SW 1271 (cell line): ENCODE results near the gene TTC28.
"Not testable (repeated sequence)": the region's sequence is repeated elsewhere in the genome, so short reads cannot be mapped to it uniquely, and the experiment has no call there.

Source experiments
- DNase-seq, 2 experiments: peaks; one replicate each; lab custom pipeline; 2025; lab: John Stamatoyannopoulos, UW

The TTC28 gene

GRCh38 chr22:28678170-28678569, 1.5 kb downstream of the TTC28 start:
- not testable (repeated sequence) for DNase-seq

- peak in 1 of 2 experiments; percentile 36 for DNase-seq
These were observed 5.5 kb downstream of the TTC28 start for GRCh38 chr22:28674121-28674563.

- DNase-seq: no peak
These were observed 8.9 kb downstream of the TTC28 start for GRCh38 chr22:28670756-28671155.

- no peak for DNase-seq
These were observed 9.5 kb downstream of the TTC28 start for GRCh38 chr22:28670161-28670560.

- no peak for DNase-seq
These were observed 10.3 kb downstream of the TTC28 start for GRCh38 chr22:28669387-28669786.

GRCh38 chr22:28663569-28663942, 16.1 kb downstream of the TTC28 start:
- not testable (repeated sequence) for DNase-seq

- DNase-seq: no peak
These were observed 21.2 kb downstream of the TTC28 start for GRCh38 chr22:28658448-28658847.

- DNase-seq: no peak
These were observed 23.5 kb downstream of the TTC28 start for GRCh38 chr22:28656181-28656580.

GRCh38 chr22:28650463-28650862, 29.2 kb downstream of the TTC28 start:
- DNase-seq: no peak

- no peak for DNase-seq
These were observed 30.8 kb downstream of the TTC28 start for GRCh38 chr22:28648792-28649191.

- DNase-seq: no peak
These were observed 32.4 kb downstream of the TTC28 start for GRCh38 chr22:28647216-28647615.

GRCh38 chr22:28639321-28639720, 40.3 kb downstream of the TTC28 start:
- DNase-seq: no peak

- no peak for DNase-seq
These were observed 42.4 kb downstream of the TTC28 start for GRCh38 chr22:28637225-28637624.

GRCh38 chr22:28630177-28630574, 49.5 kb downstream of the TTC28 start:
- DNase-seq: no peak

GRCh38 chr22:28629420-28630176, 50.0 kb downstream of the TTC28 start:
- DNase-seq: no peak

- DNase-seq: no peak
These were observed 50.9 kb downstream of the TTC28 start for GRCh38 chr22:28628766-28629165.

GRCh38 chr22:28627791-28628190, 51.8 kb downstream of the TTC28 start:
- no peak for DNase-seq

GRCh38 chr22:28620244-28620922, 59.3 kb downstream of the TTC28 start:
- DNase-seq: no peak

- no peak for DNase-seq
These were observed 60.4 kb downstream of the TTC28 start for GRCh38 chr22:28619236-28619635.

GRCh38 chr22:28615423-28615822, 64.2 kb downstream of the TTC28 start:
- not testable (repeated sequence) for DNase-seq

GRCh38 chr22:28609921-28610320, 69.7 kb downstream of the TTC28 start:
- DNase-seq: no peak

GRCh38 chr22:28608546-28608945, 71.1 kb downstream of the TTC28 start:
- no peak for DNase-seq

GRCh38 chr22:28607795-28608194, 71.8 kb downstream of the TTC28 start:
- DNase-seq: no peak
